ENCODE measurements around the gene TCF4. TPM values are rescaled to one million over a fixed set of nuclear protein-coding genes. Genes with fewer than 3 reads are reported as not detected.

The TCF4 gene
- total RNA-seq, 2 donors from 2014 or later, result 31.6 to 34.0 TPM

DNA sequence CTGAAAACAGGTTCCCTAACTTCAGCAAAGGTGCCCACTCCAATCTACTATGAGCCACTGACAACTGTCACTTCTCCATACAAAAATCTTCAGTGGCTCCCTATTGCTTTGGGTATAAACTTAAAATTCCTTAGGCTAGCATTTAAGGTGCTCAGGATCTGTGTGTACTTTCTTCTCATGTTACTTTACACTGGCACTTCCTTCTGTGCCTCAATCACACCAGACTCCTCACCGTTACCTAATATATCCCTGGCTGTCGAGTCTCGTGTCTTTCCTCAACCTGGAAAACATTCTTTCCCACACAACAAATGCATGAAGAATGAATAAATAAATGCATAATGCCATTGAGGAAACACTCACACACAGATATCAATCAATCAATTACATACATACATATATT is 101.1 kb downstream of the TCF4 start:
- H3K4me3 ChIP-seq, result no peak overlapping the region
- no peaks in the 10 kb centered on the region for H3K36me3 ChIP-seq (replicated peaks in 1 of 2; ENCODE audit: insufficient read depth in 1 of 2, low read depth in 2 of 2)
- 93 to 96% methylated on average over 3 of the region's 3 CpGs for WGBS, 2 donors
- H3K27ac ChIP-seq, result no peak overlapping the region
- H3K9me3 ChIP-seq, result no peaks in the 10 kb centered on the region
- TF ChIP-seq POLR2A (IDR thresholded peaks at IDR 0.05), result no peak
- TF ChIP-seq, protein P1, sequence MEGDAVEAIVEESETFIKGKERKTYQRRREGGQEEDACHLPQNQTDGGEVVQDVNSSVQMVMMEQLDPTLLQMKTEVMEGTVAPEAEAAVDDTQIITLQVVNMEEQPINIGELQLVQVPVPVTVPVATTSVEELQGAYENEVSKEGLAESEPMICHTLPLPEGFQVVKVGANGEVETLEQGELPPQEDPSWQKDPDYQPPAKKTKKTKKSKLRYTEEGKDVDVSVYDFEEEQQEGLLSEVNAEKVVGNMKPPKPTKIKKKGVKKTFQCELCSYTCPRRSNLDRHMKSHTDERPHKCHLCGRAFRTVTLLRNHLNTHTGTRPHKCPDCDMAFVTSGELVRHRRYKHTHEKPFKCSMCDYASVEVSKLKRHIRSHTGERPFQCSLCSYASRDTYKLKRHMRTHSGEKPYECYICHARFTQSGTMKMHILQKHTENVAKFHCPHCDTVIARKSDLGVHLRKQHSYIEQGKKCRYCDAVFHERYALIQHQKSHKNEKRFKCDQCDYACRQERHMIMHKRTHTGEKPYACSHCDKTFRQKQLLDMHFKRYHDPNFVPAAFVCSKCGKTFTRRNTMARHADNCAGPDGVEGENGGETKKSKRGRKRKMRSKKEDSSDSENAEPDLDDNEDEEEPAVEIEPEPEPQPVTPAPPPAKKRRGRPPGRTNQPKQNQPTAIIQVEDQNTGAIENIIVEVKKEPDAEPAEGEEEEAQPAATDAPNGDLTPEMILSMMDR (IDR thresholded peaks at IDR 0.05), result no peak
- ATAC-seq (no peak), DNase-seq (no peak)
- H3K4me1 ChIP-seq, result no peaks in the 10 kb centered on the region
- intact Hi-C loops (cut with DNase I), result no loop called here
- H3K27me3 ChIP-seq, result no peaks in the 10 kb centered on the region

DNA sequence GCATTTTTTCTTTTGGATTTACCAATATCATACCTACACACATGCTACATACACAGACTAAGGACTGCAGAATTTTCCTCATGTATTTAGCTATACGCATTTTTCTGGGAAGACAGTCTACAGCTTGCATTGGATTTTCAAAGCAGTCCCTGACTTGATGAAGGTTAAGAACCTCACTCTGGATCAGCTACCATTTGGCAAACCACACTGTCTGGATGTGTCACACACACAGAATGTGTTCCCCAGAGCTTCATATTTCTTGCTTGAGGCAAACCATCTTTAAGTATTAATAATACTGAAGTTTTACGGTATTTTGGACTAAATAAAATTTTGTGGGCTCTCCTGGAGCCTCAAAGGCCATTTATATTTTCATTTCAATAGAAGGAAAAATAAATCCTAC is 102.3 kb downstream of the TCF4 start:
- ATAC-seq (no peak), DNase-seq (no peak)
- WGBS, 2 donors, result 82 to 89% methylated on average over 2 of the region's 2 CpGs
- Histone ChIP-seq H3K4me1 (no peaks in the 10 kb centered on the region), H3K9me3 (no peaks in the 10 kb centered on the region), H3K4me3 (no peak overlapping the region), H3K27me3 (no peaks in the 10 kb centered on the region), H3K36me3 (replicated peaks in 1 of 2; ENCODE audit: insufficient read depth in 1 of 2, low read depth in 2 of 2) (no peaks in the 10 kb centered on the region), H3K27ac (no peak overlapping the region)
- no peak for TF ChIP-seq POLR2A (IDR thresholded peaks at IDR 0.05)
- TF ChIP-seq, protein P1 (IDR thresholded peaks at IDR 0.05), result no peak
- intact Hi-C loops (cut with DNase I), result no loop called here

DNA sequence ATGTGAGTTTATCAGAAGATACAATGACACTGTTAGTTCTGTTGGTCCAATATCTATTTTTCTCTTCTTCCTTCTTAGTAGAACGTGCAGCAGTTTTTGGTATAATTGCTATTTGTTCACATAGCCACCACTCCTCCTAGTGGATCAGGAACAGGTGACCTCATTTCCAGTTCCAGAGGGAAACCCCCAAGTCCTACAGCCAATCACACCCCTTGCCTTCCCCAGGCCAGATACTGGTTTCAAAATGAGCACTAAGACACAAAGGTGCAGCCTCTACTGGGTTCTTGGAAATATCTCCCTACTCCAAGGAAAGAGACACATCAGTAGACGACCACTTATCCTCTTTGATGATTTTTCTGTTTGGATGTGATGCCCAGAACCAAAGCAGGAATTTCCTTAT is 103.2 kb downstream of the TCF4 start:
- Histone ChIP-seq H3K27me3 (no peaks in the 10 kb centered on the region), H3K4me1 (no peaks in the 10 kb centered on the region), H3K36me3 (replicated peaks in 1 of 2; ENCODE audit: insufficient read depth in 1 of 2, low read depth in 2 of 2) (no peaks in the 10 kb centered on the region), H3K27ac (no peak overlapping the region), H3K9me3 (no peaks in the 10 kb centered on the region), H3K4me3 (no peak overlapping the region)
- no peak for DNase-seq
- no peak for ATAC-seq
- intact Hi-C loops (cut with DNase I), result no loop called here
- WGBS, 2 donors, result 69 to 75% methylated on average over 2 of the region's 2 CpGs
- TF ChIP-seq, protein P1 (IDR thresholded peaks at IDR 0.05), result no peak
- no peak for TF ChIP-seq POLR2A (IDR thresholded peaks at IDR 0.05)

DNA sequence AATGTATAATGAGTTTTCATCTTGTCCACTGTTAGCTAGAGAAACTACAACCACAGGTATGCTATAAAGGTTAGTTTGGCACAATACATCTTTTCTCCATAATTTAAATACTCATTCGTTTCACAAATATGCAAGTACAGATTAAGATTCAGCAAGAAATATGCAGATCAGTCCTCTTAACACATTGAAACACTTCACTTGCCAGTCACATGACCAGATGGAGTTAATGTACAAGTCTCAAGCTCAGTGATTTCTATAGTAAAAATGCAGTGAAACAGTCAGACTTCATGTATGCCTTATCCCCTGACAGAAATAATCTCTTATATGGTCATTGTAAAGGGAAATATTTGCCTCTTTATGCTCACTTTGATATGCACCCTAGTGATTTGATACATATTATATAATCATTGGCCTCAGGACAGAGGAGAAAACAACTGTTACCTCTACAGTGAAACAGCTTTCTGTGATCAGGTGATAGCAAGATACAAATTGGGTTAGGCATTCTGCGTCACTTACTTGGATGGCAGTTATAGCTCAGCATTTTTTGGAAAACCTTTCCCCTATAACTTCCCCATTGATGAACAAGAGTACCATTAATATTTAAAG is 104.6 kb downstream of the TCF4 start:
- 74 to 89% methylated on average over 2 of the region's 2 CpGs for WGBS, 2 donors
- no peaks in the 10 kb centered on the region for H3K4me1 ChIP-seq
- DNase-seq, result no peak
- H3K36me3 ChIP-seq (replicated peaks in 1 of 2; ENCODE audit: insufficient read depth in 1 of 2, low read depth in 2 of 2), result no peaks in the 10 kb centered on the region
- H3K27ac ChIP-seq, result no peak overlapping the region
- TF ChIP-seq, protein P1 (IDR thresholded peaks at IDR 0.05), result no peak
- TF ChIP-seq POLR2A (IDR thresholded peaks at IDR 0.05), result no peak
- no peaks in the 10 kb centered on the region for H3K9me3 ChIP-seq
- H3K27me3 ChIP-seq, result no peaks in the 10 kb centered on the region
- intact Hi-C loops (cut with DNase I), result no loop called here
- H3K4me3 ChIP-seq, result no peak overlapping the region
- no peak for ATAC-seq
